Panc1 (cell line): Measurements from ENCODE around the gene CHST11. TPM values are rescaled to one million over a fixed set of nuclear protein-coding genes. Genes with fewer than 3 reads are reported as not detected.

ENCODE experiments used
- ATAC-seq: fragments of 200-7000 bp; cut with Tn5 transposase; 2 replicates; pipeline ENCODE4 v1.9.1; 2020; ENCODE audit warnings: mild to moderate bottlenecking, moderate library complexity
- BruUV-seq: library from RNA; stranded (reverse); fragments of 400-500 nt; replicated peaks from 2 replicates; lab custom pipeline; 2021; lab: Mats Ljungman, UMichigan
- CTCF ChIA-PET: fragments of 300-600 bp; sonication (Branson Sonifier 250); formaldehyde crosslinking; loops from one replicate; lab custom pipeline; 2022; ENCODE audit warnings: antibody characterized with exemption; lab: Charles Lee
- POLR2A ChIA-PET: fragments of 300-600 bp; sonication (Branson Sonifier 250); formaldehyde crosslinking; loops from one replicate; lab custom pipeline; 2022; ENCODE audit warnings: antibody characterized with exemption; lab: Charles Lee
- DNase-seq: peaks from one replicate; pipeline ENCODE4 v3.0.0-alpha.2; 2010; ENCODE audit warnings: low read depth, low spot score
- H3K27ac ChIP-seq: 2 replicates; pipeline ENCODE4 v1.5.1; 2011; ENCODE audit warnings: mild to moderate bottlenecking, low read length, inconsistent platforms
- H3K27me3 ChIP-seq: fragments of 200-500 bp; sonication (Bioruptor generic); 2 replicates; pipeline ENCODE4 v1.6.0; 2014; ENCODE audit warnings: low read length, inconsistent platforms; ENCODE audit not compliant: control insufficient read depth, insufficient read depth
- H3K36me3 ChIP-seq: fragments of 200-500 bp; sonication (Bioruptor generic); 2 replicates; pipeline ENCODE4 v1.5.1; 2014; ENCODE audit warnings: inconsistent platforms, mild to moderate bottlenecking, low read length, moderate library complexity; ENCODE audit not compliant: control insufficient read depth, insufficient read depth
- H3K4me1 ChIP-seq: 2 replicates; pipeline ENCODE4 v1.5.1; 2011; ENCODE audit warnings: inconsistent platforms, mild to moderate bottlenecking, low read length, moderate library complexity; ENCODE audit not compliant: control insufficient read depth, insufficient read depth
- H3K4me3 ChIP-seq, 2 experiments: 2 replicates each; pipeline ENCODE4 v1.5.1; 2011 to 2012; ENCODE audit warnings: low read depth in 2 of 2, low read length in 2 of 2, mild to moderate bottlenecking in 2 of 2, inconsistent platforms in 1 of 2, moderate library complexity in 1 of 2
- H3K9me3 ChIP-seq: fragments of 200-500 bp; sonication (Bioruptor generic); 2 replicates; pipeline ENCODE4 v1.5.1; 2014; ENCODE audit warnings: low read depth, mild to moderate bottlenecking, inconsistent platforms, low read length, moderate library complexity; ENCODE audit not compliant: control insufficient read depth, insufficient read depth
- CTCF ChIP-seq: fragments of 450-650 bp; IDR thresholded peaks from 2 replicates; pipeline ENCODE4 v1.5.1; 2017; ENCODE audit warnings: mild to moderate bottlenecking
- POLR2AphosphoS5 ChIP-seq: IDR thresholded peaks from 2 replicates; pipeline ENCODE4 v1.6.1; 2012; ENCODE audit warnings: mild to moderate bottlenecking, low read depth, low read length, moderate library complexity
- REST ChIP-seq, 2 experiments: IDR thresholded peaks; 2 replicates each; pipeline ENCODE4 v1.6.1; 2011 to 2012; ENCODE audit warnings: low read depth in 2 of 2, control low read depth in 1 of 2, low read length in 1 of 2, mild to moderate bottlenecking in 1 of 2, moderate library complexity in 1 of 2; ENCODE audit not compliant: insufficient read depth in 1 of 2
- SIN3A ChIP-seq: IDR thresholded peaks from 2 replicates; pipeline ENCODE4 v1.6.1; 2012; ENCODE audit warnings: low read depth, mild to moderate bottlenecking, low read length, moderate library complexity, borderline replicate concordance; ENCODE audit not compliant: insufficient read depth
- TCF7L2 ChIP-seq: IDR thresholded peaks from 2 replicates; pipeline ENCODE4 v1.6.1; 2011; ENCODE audit warnings: mild to moderate bottlenecking, low read depth, low read length, inconsistent platforms
- in situ Hi-C: cut with HindIII; loops from 2 replicates; pipeline ENCODE4 v1.10.0; 2016; ENCODE audit warnings: low sequenced_read_pairs, low pct_unique_long_range_greater_than_20kb
- intact Hi-C: fragments of 100-400 bp; cut with micrococcal nuclease; formaldehyde crosslinking; loops from one replicate; pipeline ENCODE4 v1.10.0; 2022; ENCODE audit not compliant: unreplicated experiment
- total RNA-seq: library from RNA; stranded (reverse); gene quantifications from one replicate; pipeline ENCODE4 v1.2.1, GENCODE V29; 2021; ENCODE audit not compliant: unreplicated experiment

The CHST11 gene
- total RNA-seq, 1 experiment from 2014 or later = 11.4 TPM

- POLR2A ChIA-PET = no interaction called here
- BruUV-seq = no TSS peak
- H3K4me3 ChIP-seq = no peak overlapping the region
- H3K36me3 ChIP-seq = no peaks in the 10 kb centered on the region
- intact Hi-C loops (no loop called here), in situ Hi-C loops (no loop called here)
- CTCF ChIA-PET = no interaction called here
- ATAC-seq = no peak
- no peaks in the 10 kb centered on the region for H3K4me1 ChIP-seq
- TF ChIP-seq TCF7L2 (no peak), POLR2AphosphoS5 (no peak), SIN3A (no peak), REST (IDR thresholded peaks at IDR 0.05; ENCODE audit: insufficient read depth in 1 of 2, low read depth in 2 of 2, low read length in 1 of 2) (no peak), CTCF (no peak)
- DNase-seq = no peak
- H3K27me3 ChIP-seq = no peaks in the 10 kb centered on the region
- H3K9me3 ChIP-seq = no peaks in the 10 kb centered on the region
- H3K27ac ChIP-seq = no peak overlapping the region
Observed at GRCh38 chr12:104758771-104759170, 302.0 kb downstream of the CHST11 start.

- intact Hi-C loops = no loop called here
Observed at GRCh38 chr12:104761091-104761490, 304.3 kb downstream of the CHST11 start.

More at GRCh38 chr12:104761091-104761490, 304.3 kb downstream of the CHST11 start:
- CTCF ChIA-PET = interaction anchor here (0.6 kb wide), 1 partner anchor 18 kb away, joined by 3 read pairs; no protein-coding TSS in a partner anchor
- H3K4me3 ChIP-seq = no peak overlapping the region
- H3K27ac ChIP-seq = no peak overlapping the region
- no peaks in the 10 kb centered on the region for H3K36me3 ChIP-seq
- TF ChIP-seq REST (IDR thresholded peaks at IDR 0.05; ENCODE audit: insufficient read depth in 1 of 2, low read depth in 2 of 2, low read length in 1 of 2) = no peak
- no peak for TF ChIP-seq CTCF
- no peak for TF ChIP-seq TCF7L2
- TF ChIP-seq POLR2AphosphoS5 = no peak
- TF ChIP-seq SIN3A = no peak
- H3K9me3 ChIP-seq = no peaks in the 10 kb centered on the region
- no peaks in the 10 kb centered on the region for H3K4me1 ChIP-seq
- no peaks in the 10 kb centered on the region for H3K27me3 ChIP-seq
- ATAC-seq (0 out of 2 replicates have a peak, but pooled peaks have one; percentile 34), DNase-seq (no peak)
- in situ Hi-C loops = no loop called here
- BruUV-seq = no TSS peak
- POLR2A ChIA-PET = no interaction called here
